Measurements from ENCODE around the gene MT1M.

DNA sequence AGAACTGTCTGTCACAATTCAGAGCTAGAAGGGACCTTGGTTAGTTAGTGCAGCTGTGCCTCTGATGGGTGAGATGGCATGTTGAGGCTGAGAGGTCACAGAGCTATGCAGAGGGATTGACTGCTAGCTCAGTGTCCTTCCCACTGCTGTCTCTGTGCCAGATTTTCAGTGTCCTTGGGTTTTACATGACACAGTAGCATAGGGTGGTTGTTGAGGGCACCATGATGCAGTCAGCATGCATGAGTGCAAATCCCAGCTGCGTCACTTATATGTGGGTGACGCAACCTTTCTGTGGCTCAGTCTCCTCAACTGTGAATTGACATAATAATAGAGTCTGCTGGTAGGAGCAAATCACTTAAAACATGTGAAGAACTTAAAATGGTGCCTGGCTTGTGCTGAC, 8.7 kb downstream of the MT1M start:
- TF ChIP-seq, protein P1, sequence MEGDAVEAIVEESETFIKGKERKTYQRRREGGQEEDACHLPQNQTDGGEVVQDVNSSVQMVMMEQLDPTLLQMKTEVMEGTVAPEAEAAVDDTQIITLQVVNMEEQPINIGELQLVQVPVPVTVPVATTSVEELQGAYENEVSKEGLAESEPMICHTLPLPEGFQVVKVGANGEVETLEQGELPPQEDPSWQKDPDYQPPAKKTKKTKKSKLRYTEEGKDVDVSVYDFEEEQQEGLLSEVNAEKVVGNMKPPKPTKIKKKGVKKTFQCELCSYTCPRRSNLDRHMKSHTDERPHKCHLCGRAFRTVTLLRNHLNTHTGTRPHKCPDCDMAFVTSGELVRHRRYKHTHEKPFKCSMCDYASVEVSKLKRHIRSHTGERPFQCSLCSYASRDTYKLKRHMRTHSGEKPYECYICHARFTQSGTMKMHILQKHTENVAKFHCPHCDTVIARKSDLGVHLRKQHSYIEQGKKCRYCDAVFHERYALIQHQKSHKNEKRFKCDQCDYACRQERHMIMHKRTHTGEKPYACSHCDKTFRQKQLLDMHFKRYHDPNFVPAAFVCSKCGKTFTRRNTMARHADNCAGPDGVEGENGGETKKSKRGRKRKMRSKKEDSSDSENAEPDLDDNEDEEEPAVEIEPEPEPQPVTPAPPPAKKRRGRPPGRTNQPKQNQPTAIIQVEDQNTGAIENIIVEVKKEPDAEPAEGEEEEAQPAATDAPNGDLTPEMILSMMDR (IDR thresholded peaks at IDR 0.05): no peak
- TF ChIP-seq POLR2A (IDR thresholded peaks at IDR 0.05): no peak
